HG02885 (cell line): Measurements from ENCODE around the gene FAM8A1.

ENCODE experiments used
- ATAC-seq: cut with Tn5 transposase; IDR thresholded peaks from one replicate; pipeline ENCODE4 v1.9.1; 2021; ENCODE audit warnings: mild to moderate bottlenecking; ENCODE audit not compliant: unreplicated experiment, poor library complexity

The FAM8A1 gene

GRCh38 chr6:17653198-17653882 is 53.2 kb downstream of the FAM8A1 start:
- no peak for ATAC-seq

- ATAC-seq: no peak
Measured at GRCh38 chr6:17656092-17656491, 56.0 kb downstream of the FAM8A1 start.

GRCh38 chr6:17656644-17657043 is 56.5 kb downstream of the FAM8A1 start:
- ATAC-seq: no peak
